HL-60 (cell line): ENCODE data around the gene FNIP2.

Experiments used
- GABPA ChIP-seq: IDR thresholded peaks from 2 replicates; pipeline ENCODE4 v1.6.1; 2012; ENCODE audit warnings: low read depth
- POLR2AphosphoS5 ChIP-seq: IDR thresholded peaks from 2 replicates; pipeline ENCODE4 v1.6.1; 2012; ENCODE audit warnings: low read depth
- TF ChIP-seq, protein P1 (sequence below): IDR thresholded peaks from one replicate; pipeline ENCODE4 v1.5.1; 2011; ENCODE audit warnings: low read length, control low read depth, inconsistent platforms; ENCODE audit not compliant: insufficient read depth
- TF ChIP-seq, protein P2 (sequence below): IDR thresholded peaks from 2 replicates; pipeline ENCODE4 v1.6.1; 2012; ENCODE audit warnings: low read depth; ENCODE audit not compliant: insufficient replicate concordance

DNA sequence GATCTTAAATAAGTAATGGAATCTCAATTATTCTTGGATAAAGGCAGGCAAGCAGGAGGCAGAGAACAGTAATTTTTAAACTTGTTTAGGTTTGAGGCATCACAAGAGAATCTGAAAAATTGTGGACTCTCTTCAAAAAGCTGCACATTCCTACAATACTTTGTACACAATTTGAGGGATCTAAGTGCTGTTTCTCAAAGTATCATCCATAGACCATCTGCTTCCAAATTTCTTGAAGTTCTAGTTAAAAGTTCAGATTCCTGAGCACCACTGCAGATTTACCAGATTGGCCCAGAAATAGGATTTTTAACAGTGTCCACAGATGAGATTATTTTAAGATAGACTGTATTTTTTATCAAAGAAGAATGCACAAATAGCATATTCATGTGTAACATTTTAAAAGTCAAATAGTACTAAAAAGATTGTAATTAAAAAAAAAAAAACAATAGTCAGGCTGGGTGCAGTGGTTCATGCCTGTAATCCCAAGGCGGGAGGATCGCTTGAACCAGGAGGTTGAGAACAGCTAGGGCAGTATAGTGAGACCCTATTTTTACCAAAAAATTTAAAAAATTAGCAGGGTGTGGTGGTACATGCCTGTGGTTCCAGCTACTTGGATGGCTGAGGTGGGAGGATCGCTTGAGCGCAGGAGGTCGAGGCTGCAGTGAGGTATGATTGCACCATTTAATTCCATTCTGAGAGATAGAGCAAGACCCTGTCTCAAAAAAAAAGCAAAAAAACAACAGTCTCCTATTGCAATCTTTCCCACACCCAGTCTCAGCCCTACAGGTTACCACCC is 14.2 kb upstream of the FNIP2 start:
- TF ChIP-seq, protein P1, sequence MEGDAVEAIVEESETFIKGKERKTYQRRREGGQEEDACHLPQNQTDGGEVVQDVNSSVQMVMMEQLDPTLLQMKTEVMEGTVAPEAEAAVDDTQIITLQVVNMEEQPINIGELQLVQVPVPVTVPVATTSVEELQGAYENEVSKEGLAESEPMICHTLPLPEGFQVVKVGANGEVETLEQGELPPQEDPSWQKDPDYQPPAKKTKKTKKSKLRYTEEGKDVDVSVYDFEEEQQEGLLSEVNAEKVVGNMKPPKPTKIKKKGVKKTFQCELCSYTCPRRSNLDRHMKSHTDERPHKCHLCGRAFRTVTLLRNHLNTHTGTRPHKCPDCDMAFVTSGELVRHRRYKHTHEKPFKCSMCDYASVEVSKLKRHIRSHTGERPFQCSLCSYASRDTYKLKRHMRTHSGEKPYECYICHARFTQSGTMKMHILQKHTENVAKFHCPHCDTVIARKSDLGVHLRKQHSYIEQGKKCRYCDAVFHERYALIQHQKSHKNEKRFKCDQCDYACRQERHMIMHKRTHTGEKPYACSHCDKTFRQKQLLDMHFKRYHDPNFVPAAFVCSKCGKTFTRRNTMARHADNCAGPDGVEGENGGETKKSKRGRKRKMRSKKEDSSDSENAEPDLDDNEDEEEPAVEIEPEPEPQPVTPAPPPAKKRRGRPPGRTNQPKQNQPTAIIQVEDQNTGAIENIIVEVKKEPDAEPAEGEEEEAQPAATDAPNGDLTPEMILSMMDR: no peak
- TF ChIP-seq POLR2AphosphoS5: no peak
- TF ChIP-seq, protein P2, sequence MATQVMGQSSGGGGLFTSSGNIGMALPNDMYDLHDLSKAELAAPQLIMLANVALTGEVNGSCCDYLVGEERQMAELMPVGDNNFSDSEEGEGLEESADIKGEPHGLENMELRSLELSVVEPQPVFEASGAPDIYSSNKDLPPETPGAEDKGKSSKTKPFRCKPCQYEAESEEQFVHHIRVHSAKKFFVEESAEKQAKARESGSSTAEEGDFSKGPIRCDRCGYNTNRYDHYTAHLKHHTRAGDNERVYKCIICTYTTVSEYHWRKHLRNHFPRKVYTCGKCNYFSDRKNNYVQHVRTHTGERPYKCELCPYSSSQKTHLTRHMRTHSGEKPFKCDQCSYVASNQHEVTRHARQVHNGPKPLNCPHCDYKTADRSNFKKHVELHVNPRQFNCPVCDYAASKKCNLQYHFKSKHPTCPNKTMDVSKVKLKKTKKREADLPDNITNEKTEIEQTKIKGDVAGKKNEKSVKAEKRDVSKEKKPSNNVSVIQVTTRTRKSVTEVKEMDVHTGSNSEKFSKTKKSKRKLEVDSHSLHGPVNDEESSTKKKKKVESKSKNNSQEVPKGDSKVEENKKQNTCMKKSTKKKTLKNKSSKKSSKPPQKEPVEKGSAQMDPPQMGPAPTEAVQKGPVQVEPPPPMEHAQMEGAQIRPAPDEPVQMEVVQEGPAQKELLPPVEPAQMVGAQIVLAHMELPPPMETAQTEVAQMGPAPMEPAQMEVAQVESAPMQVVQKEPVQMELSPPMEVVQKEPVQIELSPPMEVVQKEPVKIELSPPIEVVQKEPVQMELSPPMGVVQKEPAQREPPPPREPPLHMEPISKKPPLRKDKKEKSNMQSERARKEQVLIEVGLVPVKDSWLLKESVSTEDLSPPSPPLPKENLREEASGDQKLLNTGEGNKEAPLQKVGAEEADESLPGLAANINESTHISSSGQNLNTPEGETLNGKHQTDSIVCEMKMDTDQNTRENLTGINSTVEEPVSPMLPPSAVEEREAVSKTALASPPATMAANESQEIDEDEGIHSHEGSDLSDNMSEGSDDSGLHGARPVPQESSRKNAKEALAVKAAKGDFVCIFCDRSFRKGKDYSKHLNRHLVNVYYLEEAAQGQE: no peak
- no peak for TF ChIP-seq GABPA
